Measurements from ENCODE around the gene NUDT8. TPM values are rescaled to one million over a fixed set of nuclear protein-coding genes. Genes with fewer than 3 reads are reported as not detected.
A peak's percentile ranks its signal among the peaks of the same experiment; 100 is the strongest.

The NUDT8 gene
- polyA plus RNA-seq, 4 donors: 11.7 to 67.1 (median 45.7) TPM

DNA sequence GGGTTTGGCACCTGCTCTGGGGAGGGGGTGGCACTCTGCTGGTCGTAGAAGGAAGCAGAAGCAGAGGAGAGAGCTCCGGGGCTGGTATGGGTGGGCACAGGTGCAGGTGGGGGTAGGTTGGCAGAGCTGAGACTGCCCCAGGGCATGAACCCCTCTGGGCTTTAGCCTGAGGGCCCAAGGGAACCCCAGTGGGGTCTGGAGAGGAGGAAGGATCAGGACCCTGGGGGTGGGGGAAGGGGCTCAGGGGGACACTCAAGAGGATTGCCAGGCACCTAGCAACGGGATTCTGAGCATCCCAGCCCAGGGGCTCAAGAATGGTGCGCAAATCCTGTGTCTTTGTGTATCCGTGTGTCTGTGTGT is 38.4 kb upstream of the NUDT8 start:
- Histone ChIP-seq H3K4me3 (ENCODE audit: low read depth in 1 of 3, low read length in 3 of 3) (no peak overlapping the region), H3K27me3 (ENCODE audit: control insufficient read depth in 3 of 3, insufficient read depth in 3 of 3, low read length in 3 of 3) (no peaks in the 10 kb centered on the region), H3K4me1 (ENCODE audit: control insufficient read depth in 3 of 3, insufficient read depth in 2 of 3, low read depth in 1 of 3, low read length in 2 of 3) (peaks cover 0 to 5% (median 0%) of the 10 kb centered on the region in 3 donors), H3K9me3 (ENCODE audit: control insufficient read depth in 2 of 2, insufficient read depth in 1 of 2, low read depth in 1 of 2, low read length in 1 of 2) (no peaks in the 10 kb centered on the region), H3K27ac (ENCODE audit: low read depth in 1 of 3, low read length in 2 of 3) (no peak overlapping the region), H3K36me3 (ENCODE audit: control insufficient read depth in 3 of 3, insufficient read depth in 2 of 3, low read depth in 1 of 3, low read length in 3 of 3) (no peaks in the 10 kb centered on the region)
- DNase-seq: no peak
- no peak for FAIRE-seq
- 53 to 71% (median 56%) methylated on average over 5 of the region's 5 CpGs for WGBS, 3 donors

DNA sequence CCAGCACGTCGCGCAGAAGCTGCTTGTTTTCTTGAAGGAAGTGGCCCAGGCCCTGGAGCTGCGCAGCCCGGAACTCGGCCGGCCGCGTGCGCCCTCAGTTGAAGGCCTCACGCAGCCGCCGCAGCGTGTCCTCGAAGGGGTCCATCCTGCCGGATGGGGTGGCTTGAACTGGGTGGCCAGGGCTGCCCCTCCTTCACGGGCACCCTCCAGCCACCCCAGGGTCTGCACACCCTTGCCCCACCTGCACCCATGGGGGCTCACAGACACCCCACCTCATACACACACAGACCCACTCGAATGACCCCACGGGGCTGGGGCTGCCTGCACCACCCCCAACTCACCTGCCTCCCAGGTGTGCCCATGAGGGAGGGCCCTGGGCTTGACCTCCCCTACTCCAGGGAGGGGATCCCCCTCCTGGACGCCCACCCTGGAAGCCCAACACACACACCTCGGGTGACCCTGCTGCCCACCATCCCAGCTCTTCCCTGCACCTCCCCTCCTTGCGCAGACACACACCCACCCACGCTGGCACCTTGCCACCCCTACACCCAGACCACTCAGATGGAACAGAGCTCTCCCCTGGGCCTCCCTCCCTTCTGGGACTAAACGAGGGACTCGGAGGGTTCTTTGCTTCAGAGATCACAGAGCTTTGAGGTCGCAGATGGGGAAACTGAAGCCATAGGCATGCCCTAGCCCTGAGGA is 37.9 kb upstream of the NUDT8 start:
- no peaks in the 10 kb centered on the region for H3K36me3 ChIP-seq (ENCODE audit: control insufficient read depth in 3 of 3, insufficient read depth in 2 of 3, low read depth in 1 of 3, low read length in 3 of 3)
- no peak for DNase-seq
- H3K4me3 ChIP-seq (ENCODE audit: low read depth in 1 of 3, low read length in 3 of 3): no peak overlapping the region
- no peak for FAIRE-seq
- WGBS, 3 donors: 77% methylated on average over 24 to 26 of the region's 26 CpGs
- H3K9me3 ChIP-seq (ENCODE audit: control insufficient read depth in 2 of 2, insufficient read depth in 1 of 2, low read depth in 1 of 2, low read length in 1 of 2): no peaks in the 10 kb centered on the region
- H3K27ac ChIP-seq (ENCODE audit: low read depth in 1 of 3, low read length in 2 of 3): no peak overlapping the region
- no peaks in the 10 kb centered on the region for H3K27me3 ChIP-seq (ENCODE audit: control insufficient read depth in 3 of 3, insufficient read depth in 3 of 3, low read length in 3 of 3)
- H3K4me1 ChIP-seq (ENCODE audit: control insufficient read depth in 3 of 3, insufficient read depth in 2 of 3, low read depth in 1 of 3, low read length in 2 of 3): peaks cover 0 to 5% (median 0%) of the 10 kb centered on the region in 3 donors

DNA sequence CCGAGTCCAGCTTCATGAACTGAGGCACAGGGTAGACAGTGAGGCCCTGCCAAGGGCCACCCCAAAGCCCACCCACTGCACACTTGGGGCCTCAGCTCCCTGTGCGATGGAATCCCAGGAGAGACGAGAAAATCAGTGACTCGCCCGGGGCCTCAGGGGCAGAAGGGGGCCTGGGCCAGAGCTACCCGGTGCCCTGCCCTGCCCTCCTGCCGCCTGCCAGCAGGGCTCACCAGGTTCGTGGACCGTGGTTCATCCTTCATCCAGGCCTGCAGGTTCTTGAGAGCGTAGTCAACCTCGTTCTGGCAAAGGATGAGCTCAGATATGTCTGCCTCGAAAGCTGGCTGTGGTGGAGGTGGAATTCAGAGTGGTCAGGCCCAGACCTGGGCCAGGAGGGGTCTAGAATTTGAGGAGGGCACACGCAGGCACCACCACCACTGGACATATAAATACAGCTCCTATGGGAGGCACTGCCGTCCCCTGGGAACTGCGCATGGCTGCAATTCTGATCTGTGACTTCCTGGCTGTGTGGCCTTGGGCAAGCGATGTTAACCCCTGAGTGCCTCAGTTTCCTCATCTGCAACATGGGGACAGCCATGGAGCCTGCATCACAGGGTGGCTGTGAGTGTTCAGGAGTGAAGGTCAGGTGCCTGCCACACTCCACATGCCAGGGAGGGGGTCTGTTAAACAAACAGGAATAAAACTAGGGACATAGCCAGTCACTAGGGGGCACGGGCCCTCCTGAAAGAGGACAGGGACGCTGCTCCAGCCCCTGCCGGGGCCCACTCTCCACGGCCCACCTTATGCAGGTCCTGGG is 37.1 kb upstream of the NUDT8 start:
- H3K9me3 ChIP-seq (ENCODE audit: control insufficient read depth in 2 of 2, insufficient read depth in 1 of 2, low read depth in 1 of 2, low read length in 1 of 2): no peaks in the 10 kb centered on the region
- WGBS, 3 donors: 65 to 74% (median 72%) methylated on average over 19 to 20 of the region's 20 CpGs
- FAIRE-seq: no peak

DNA sequence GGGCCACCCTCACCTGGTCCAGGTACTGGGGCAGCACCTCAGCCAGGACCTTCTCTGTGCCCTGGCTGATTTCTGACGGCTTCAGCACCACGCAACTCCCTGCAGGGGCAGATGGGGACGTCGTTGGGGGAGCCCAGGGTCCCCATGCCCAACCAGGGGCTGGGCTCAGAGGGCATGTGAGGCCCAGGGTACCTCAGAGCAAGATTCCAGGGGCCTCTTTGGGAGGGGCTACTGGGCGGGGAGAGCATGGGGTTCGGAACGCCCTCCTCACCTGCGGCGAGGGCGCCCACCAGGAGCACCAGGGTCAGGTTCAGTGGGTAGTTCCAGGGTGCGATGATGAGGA is 36.5 kb upstream of the NUDT8 start:
- FAIRE-seq: no peak

More for the DNA sequence above, 37.1 kb upstream of the NUDT8 start:
- DNase-seq: no peak
- no peaks in the 10 kb centered on the region for H3K27me3 ChIP-seq (ENCODE audit: control insufficient read depth in 3 of 3, insufficient read depth in 3 of 3, low read length in 3 of 3)
- H3K27ac ChIP-seq (ENCODE audit: low read depth in 1 of 3, low read length in 2 of 3): no peak overlapping the region
- peaks cover 0 to 5% (median 0%) of the 10 kb centered on the region in 3 donors for H3K4me1 ChIP-seq (ENCODE audit: control insufficient read depth in 3 of 3, insufficient read depth in 2 of 3, low read depth in 1 of 3, low read length in 2 of 3)
- H3K4me3 ChIP-seq (ENCODE audit: low read depth in 1 of 3, low read length in 3 of 3): no peak overlapping the region
- H3K36me3 ChIP-seq (ENCODE audit: control insufficient read depth in 3 of 3, insufficient read depth in 2 of 3, low read depth in 1 of 3, low read length in 3 of 3): no peaks in the 10 kb centered on the region

DNA sequence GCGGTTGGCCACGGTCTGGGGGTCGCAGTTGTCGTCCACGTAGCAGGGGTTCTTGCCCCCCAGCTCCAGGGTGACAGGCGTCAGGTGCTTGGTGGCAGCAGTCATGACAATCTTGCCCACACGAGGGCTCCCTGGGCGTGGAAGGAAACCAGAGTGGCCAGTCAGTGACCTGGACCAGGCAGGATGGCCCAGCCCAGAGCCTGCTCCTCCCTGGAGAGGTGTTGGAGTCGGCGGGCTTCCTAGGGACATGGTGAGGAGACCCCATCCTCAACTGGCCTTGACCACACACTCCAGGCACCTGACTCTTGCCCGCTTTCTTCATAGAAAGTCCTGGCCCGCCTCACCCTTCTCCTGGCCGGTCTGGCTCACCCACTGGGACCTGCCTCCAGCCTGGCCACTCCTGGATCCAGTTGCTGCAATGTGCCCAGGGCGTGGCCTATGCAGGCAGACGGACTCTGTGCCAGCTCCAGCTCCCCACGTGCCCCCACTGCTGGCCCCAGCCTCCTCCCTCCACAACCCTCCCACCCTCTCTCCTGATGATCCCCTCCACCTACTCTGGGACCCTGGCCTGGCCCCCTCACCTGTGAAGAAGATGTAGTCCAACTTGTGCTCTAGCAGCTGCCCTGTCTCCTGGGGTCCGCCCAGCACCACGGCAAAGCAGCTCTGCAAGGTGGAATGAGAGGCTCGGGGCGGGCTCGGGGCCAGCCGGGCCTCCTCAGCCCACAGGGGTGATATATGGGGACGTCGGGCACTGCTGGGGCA is 36.0 kb upstream of the NUDT8 start:
- Histone ChIP-seq H3K27ac (ENCODE audit: low read depth in 1 of 3, low read length in 2 of 3) (no peak overlapping the region), H3K4me1 (ENCODE audit: control insufficient read depth in 3 of 3, insufficient read depth in 2 of 3, low read depth in 1 of 3, low read length in 2 of 3) (peaks cover 0 to 5% (median 0%) of the 10 kb centered on the region in 3 donors), H3K4me3 (ENCODE audit: low read depth in 1 of 3, low read length in 3 of 3) (no peak overlapping the region), H3K27me3 (ENCODE audit: control insufficient read depth in 3 of 3, insufficient read depth in 3 of 3, low read length in 3 of 3) (no peaks in the 10 kb centered on the region), H3K36me3 (ENCODE audit: control insufficient read depth in 3 of 3, insufficient read depth in 2 of 3, low read depth in 1 of 3, low read length in 3 of 3) (no peaks in the 10 kb centered on the region), H3K9me3 (ENCODE audit: control insufficient read depth in 2 of 2, insufficient read depth in 1 of 2, low read depth in 1 of 2, low read length in 1 of 2) (no peaks in the 10 kb centered on the region)
- FAIRE-seq: no peak
- WGBS, 3 donors: 54 to 72% (median 58%) methylated on average over 22 to 24 of the region's 24 CpGs
- peak; percentile 40 to 47 for DNase-seq

More for the DNA sequence above, 36.5 kb upstream of the NUDT8 start:
- 79 to 90% (median 89%) methylated on average over 7 to 11 of the region's 11 CpGs for WGBS, 3 donors
- peaks cover 0 to 5% (median 0%) of the 10 kb centered on the region in 3 donors for H3K4me1 ChIP-seq (ENCODE audit: control insufficient read depth in 3 of 3, insufficient read depth in 2 of 3, low read depth in 1 of 3, low read length in 2 of 3)
- no peak for DNase-seq
- H3K27me3 ChIP-seq (ENCODE audit: control insufficient read depth in 3 of 3, insufficient read depth in 3 of 3, low read length in 3 of 3): no peaks in the 10 kb centered on the region
- H3K9me3 ChIP-seq (ENCODE audit: control insufficient read depth in 2 of 2, insufficient read depth in 1 of 2, low read depth in 1 of 2, low read length in 1 of 2): no peaks in the 10 kb centered on the region
- H3K36me3 ChIP-seq (ENCODE audit: control insufficient read depth in 3 of 3, insufficient read depth in 2 of 3, low read depth in 1 of 3, low read length in 3 of 3): no peaks in the 10 kb centered on the region
- no peak overlapping the region for H3K4me3 ChIP-seq (ENCODE audit: low read depth in 1 of 3, low read length in 3 of 3)
- H3K27ac ChIP-seq (ENCODE audit: low read depth in 1 of 3, low read length in 2 of 3): no peak overlapping the region

DNA sequence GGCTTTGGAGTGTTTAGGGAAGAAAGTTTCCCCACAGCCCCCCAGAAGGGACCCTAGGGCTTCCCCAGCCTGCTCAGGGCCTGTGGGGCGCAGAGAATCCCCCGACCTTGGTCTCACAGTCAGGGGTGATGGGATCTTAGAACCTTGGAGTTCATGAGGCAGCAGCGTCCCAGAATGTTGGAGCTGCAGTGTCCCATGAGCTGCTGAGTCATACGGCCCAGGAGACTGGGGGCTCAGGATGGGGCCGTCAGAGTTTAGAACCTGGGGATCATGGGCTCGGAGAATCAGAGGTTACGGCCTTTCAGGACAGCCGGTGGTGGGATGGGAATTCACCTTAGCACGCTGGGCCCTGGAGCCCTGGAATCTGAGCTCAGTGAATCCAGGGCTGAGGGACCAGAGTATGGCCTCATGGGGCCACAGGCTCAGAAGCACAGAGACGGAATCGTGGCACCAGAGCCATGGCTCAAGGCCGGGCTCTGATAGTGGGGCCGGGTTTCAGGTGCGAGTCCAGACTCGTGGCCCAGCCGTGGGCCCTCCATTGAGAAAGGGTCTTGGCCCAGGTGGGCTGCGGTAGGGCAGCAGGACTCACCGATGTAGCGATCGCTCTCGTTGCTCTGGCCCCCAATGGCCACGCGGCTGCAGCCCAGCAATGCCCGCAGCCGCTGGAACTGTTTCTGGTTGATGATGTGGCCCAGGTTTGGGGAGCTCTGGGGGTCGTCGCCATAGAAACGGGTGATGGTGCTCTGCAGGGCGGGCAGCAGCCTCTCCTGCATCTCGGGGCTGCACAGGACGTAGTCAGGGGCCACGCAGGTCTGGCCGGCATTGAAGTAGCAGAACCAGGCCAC is 35.2 kb upstream of the NUDT8 start:
- FAIRE-seq (no peak), DNase-seq (peak in 1 of 2 donors; percentile 0)
- Histone ChIP-seq H3K4me1 (ENCODE audit: control insufficient read depth in 3 of 3, insufficient read depth in 2 of 3, low read depth in 1 of 3, low read length in 2 of 3) (peaks cover 0 to 5% (median 0%) of the 10 kb centered on the region in 3 donors), H3K9me3 (ENCODE audit: control insufficient read depth in 2 of 2, insufficient read depth in 1 of 2, low read depth in 1 of 2, low read length in 1 of 2) (no peaks in the 10 kb centered on the region), H3K27me3 (ENCODE audit: control insufficient read depth in 3 of 3, insufficient read depth in 3 of 3, low read length in 3 of 3) (no peaks in the 10 kb centered on the region), H3K4me3 (ENCODE audit: low read depth in 1 of 3, low read length in 3 of 3) (no peak overlapping the region), H3K27ac (ENCODE audit: low read depth in 1 of 3, low read length in 2 of 3) (no peak overlapping the region), H3K36me3 (ENCODE audit: control insufficient read depth in 3 of 3, insufficient read depth in 2 of 3, low read depth in 1 of 3, low read length in 3 of 3) (no peaks in the 10 kb centered on the region)
- WGBS, 3 donors: 86 to 89% (median 88%) methylated on average over 29 to 33 of the region's 33 CpGs

DNA sequence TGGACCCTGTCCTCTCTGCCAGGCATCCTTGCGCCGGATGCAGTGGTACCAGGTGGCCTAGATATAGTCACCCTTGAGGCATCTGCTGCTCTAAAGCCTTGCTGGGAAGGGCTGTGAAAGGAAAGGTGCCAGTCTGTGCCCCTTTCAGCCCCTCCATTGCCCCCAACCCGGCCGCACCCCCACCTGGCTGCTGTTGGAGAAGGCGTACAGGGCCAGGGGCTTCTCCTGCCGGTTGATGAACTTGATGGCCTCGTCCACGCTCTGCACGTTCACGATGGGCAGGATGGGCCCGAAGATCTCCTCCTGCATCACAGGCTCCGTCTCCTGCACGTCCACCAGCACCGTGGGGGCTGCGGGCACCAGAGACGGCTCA is 34.5 kb upstream of the NUDT8 start:
- FAIRE-seq (no peak), DNase-seq (peak in 1 of 2 donors; percentile 0)
- Histone ChIP-seq H3K27me3 (ENCODE audit: control insufficient read depth in 3 of 3, insufficient read depth in 3 of 3, low read length in 3 of 3) (no peaks in the 10 kb centered on the region), H3K36me3 (ENCODE audit: control insufficient read depth in 3 of 3, insufficient read depth in 2 of 3, low read depth in 1 of 3, low read length in 3 of 3) (no peaks in the 10 kb centered on the region), H3K4me1 (ENCODE audit: control insufficient read depth in 3 of 3, insufficient read depth in 2 of 3, low read depth in 1 of 3, low read length in 2 of 3) (peaks cover 0 to 5% (median 0%) of the 10 kb centered on the region in 3 donors), H3K27ac (ENCODE audit: low read depth in 1 of 3, low read length in 2 of 3) (no peak overlapping the region), H3K4me3 (ENCODE audit: low read depth in 1 of 3, low read length in 3 of 3) (no peak overlapping the region), H3K9me3 (ENCODE audit: control insufficient read depth in 2 of 2, insufficient read depth in 1 of 2, low read depth in 1 of 2, low read length in 1 of 2) (no peaks in the 10 kb centered on the region)
- WGBS, 3 donors: 85 to 92% (median 87%) methylated on average over 16 of the region's 16 CpGs

Data from small intestine (tissue), 7 donors.